22Rv1 (cell line): ENCODE measurements around the gene LBHD1.
A peak's percentile ranks its signal among the peaks of the same experiment; 100 is the strongest.

Source experiments
- H3K27ac ChIP-seq: fragments of 450-650 bp; 2 replicates; pipeline ENCODE4 v1.5.1; 2017
- CTCF ChIP-seq: fragments of 450-650 bp; IDR thresholded peaks from 2 replicates; pipeline ENCODE4 v1.5.1; 2017; ENCODE audit warnings: mild to moderate bottlenecking
- ZFX ChIP-seq: fragments of 450-650 bp; IDR thresholded peaks from 2 replicates; pipeline ENCODE4 v1.6.1; 2017; ENCODE audit warnings: antibody characterized with exemption, borderline replicate concordance

The LBHD1 gene

GRCh38 chr11:62689421-62690183 lies 17.5 kb upstream of the LBHD1 start, which contains the start of gene LRRN4CL:
Gene LRRN4CL (minus strand): TSS chr11:62689530. CDS start chr11:62688508, 1,022 bp downstream.
- no peak for TF ChIP-seq ZFX
- no peak for TF ChIP-seq CTCF
- no peak within 1 kb of the TSS for H3K27ac ChIP-seq

DNA sequence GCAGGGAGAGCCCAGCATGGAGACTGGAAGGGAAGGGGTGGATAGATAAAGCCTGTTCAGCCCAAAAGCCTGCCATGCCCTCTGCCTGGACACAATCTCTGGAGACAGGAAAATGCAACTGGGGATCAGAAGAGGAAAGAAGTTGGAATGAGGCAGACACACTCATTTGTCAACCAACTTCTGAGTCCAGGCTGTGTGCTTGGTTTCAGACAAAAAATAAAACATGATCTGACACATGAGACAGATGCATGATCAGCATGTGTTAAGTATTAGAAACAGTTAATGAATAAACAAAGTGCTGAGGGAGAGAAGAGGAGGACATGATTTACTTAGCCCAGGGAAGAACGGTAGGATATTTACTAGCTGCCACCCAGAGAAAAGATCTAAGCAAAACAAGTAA lies 16.4 kb upstream of the LBHD1 start:
- no peak for TF ChIP-seq ZFX
- no peak for TF ChIP-seq CTCF

GRCh38 chr11:62687508-62688396 lies 15.7 kb upstream of the LBHD1 start:
- TF ChIP-seq CTCF (no peak), ZFX (no peak)
- no peak overlapping the region for H3K27ac ChIP-seq

More for the DNA sequence above, 16.4 kb upstream of the LBHD1 start:
- H3K27ac ChIP-seq: no peak overlapping the region

DNA sequence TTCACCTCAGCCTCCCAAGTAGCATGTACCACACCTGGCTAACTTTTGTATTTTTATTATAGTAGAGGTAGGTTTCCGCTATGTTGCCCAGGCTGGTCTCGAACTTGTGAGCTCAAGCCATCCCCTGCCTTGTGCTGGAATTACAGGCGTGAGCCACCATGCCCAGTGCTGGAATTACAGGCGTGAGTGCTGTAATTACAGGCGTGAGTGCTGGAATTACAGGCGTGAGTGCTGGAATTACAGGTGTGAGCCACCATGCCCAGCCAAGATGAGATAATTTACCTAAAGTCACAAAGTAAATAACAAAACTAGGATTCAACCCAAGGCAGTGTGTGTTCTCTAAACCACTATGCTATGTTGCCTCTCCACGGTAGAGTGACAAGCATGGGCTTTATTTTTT lies 10.5 kb upstream of the LBHD1 start:
- H3K27ac ChIP-seq: peak overlapping the region; percentile 39
- no peak for TF ChIP-seq ZFX
- no peak for TF ChIP-seq CTCF

- peak overlapping the region; percentile 32; the same call in 1 of the 2 replicates for H3K27ac ChIP-seq
- peak; percentile 57 for TF ChIP-seq CTCF
- TF ChIP-seq ZFX: no peak
Observed at GRCh38 chr11:62680825-62681240, 8.8 kb upstream of the LBHD1 start.

DNA sequence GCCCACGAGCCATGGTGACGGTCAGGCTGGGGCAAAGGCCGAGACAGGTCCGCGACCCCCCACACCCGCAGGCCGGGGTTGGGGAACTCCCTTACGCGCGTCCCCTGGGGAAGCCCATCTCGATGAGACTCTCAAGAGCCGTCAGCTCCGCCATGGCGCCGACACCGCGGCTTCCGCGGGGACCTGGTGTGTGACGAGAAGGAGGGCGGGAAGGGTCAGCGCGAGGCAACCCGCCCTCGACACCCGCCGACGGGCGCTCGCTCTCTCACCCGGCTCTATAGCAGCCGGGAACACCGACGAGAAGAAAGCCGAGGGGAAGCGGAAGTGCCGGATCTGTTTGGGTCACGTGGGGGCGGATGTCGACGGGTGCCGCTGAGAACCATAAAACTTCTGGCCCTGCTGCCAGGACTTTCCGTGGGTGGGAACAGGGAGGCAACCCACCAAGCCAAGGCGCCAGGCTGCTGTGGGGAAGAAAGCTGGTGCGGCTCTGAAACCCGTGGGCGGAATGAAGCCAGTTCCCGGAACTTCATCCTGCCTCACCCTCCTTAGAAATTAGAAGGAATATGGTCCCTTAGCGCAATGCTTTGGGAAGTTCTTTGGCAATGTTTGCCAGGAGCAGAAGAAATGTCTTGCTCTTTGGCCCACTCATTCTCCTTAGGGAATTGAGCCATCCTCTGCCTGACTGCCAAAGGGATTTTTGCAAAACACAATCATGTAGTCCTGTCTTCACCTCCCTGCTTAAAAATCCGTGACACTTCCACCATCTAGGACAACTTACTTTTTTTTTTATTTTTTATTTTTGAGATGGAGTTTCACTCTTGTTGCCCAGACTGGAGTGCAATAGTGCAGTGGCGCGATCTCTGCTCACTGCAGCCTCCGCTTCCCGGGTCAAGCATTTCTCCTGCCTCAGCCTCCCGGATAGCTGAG lies 7.0 kb upstream of the LBHD1 start, which contains the start of gene UBXN1:
Gene UBXN1, minus strand, starts transcription at position 304 of the 927 bp plus-strand sequence. Its CDS starts 150 bp downstream, at position 154.
- H3K27ac ChIP-seq: peak within 1 kb of the TSS; percentile 77
- TF ChIP-seq ZFX (no peak), CTCF (no peak)
